GM12878 (cell line): ENCODE results near the gene PYGB. TPM values are rescaled to one million over a fixed set of nuclear protein-coding genes. Genes with fewer than 3 reads are reported as not detected.
A peak's percentile ranks its signal among the peaks of the same experiment; 100 is the strongest.

Experiments
- ATAC-seq: fragments of 200-7000 bp; cut with Tn5 transposase; 3 replicates; pipeline ENCODE4 v1.9.1; 2020; ENCODE audit warnings: mild to moderate bottlenecking, moderate library complexity
- BruUV-seq: library from RNA; stranded (reverse); fragments of 400-500 nt; replicated peaks from 2 replicates; lab custom pipeline; 2021; lab: Mats Ljungman, UMichigan
- CTCF ChIA-PET: fragments of 300-600 bp; sonication (Branson Sonifier 250); formaldehyde crosslinking; extraction: SDS; loops from one replicate; lab custom pipeline; 2021; ENCODE audit warnings: inconsistent platforms; lab: Yijun Ruan, JAX
- POLR2A ChIA-PET: fragments of 350-600 bp; formaldehyde crosslinking; extraction: SDS; loops from one replicate; lab custom pipeline; 2021; ENCODE audit warnings: inconsistent platforms; lab: Charles Lee
- RAD21 ChIA-PET: fragments of 300-600 bp; sonication (Branson Sonifier 250); formaldehyde crosslinking; loops from one replicate; lab custom pipeline; 2023; ENCODE audit warnings: antibody characterized with exemption; ENCODE audit not compliant: unreplicated experiment; lab: Charles Lee
- SMC1A ChIA-PET: fragments of 300-600 bp; sonication (Branson Sonifier 250); formaldehyde crosslinking; loops from one replicate; lab custom pipeline; 2023; ENCODE audit not compliant: unreplicated experiment, uncharacterized antibody; lab: Charles Lee
- DNase-seq: peaks from one replicate; pipeline ENCODE4 v3.0.0-alpha.2; 2011; ENCODE audit warnings: low read depth, low spot score
- FAIRE-seq: peaks from 3 replicates; lab custom pipeline; 2011; peaks lifted over from hg19 to GRCh38; lab: Jason Lieb, UNC
- H2AFZ ChIP-seq: 2 replicates; pipeline ENCODE4 v1.6.0; 2011; ENCODE audit warnings: low read depth, low read length, control low read depth; ENCODE audit not compliant: control insufficient read depth
- H3K27ac ChIP-seq: 2 replicates; pipeline ENCODE4 v1.5.1; 2011; ENCODE audit warnings: control low read depth; ENCODE audit not compliant: control insufficient read depth, insufficient read depth
- H3K27me3 ChIP-seq, 2 experiments: replicated peaks in 1 of 2; 2 replicates each; pipeline versions ENCODE4 v1.6.0 to v1.6.1; 2011; ENCODE audit warnings: low read length in 1 of 2; ENCODE audit not compliant: control insufficient read depth in 2 of 2, insufficient read depth in 2 of 2
- H3K36me3 ChIP-seq, 2 experiments: 2 replicates each; pipeline ENCODE4 v1.5.1; 2011; ENCODE audit warnings: low read length in 1 of 2; ENCODE audit not compliant: control insufficient read depth in 2 of 2, insufficient read depth in 2 of 2
- H3K4me1 ChIP-seq: 2 replicates; pipeline ENCODE4 v1.6.1; 2011; ENCODE audit warnings: mild to moderate bottlenecking, low read length, moderate library complexity, mixed read lengths; ENCODE audit not compliant: control insufficient read depth, insufficient read depth
- H3K4me2 ChIP-seq: 2 replicates; pipeline ENCODE4 v1.6.0; 2011; ENCODE audit warnings: control low read depth; ENCODE audit not compliant: control insufficient read depth, insufficient read depth
- H3K4me3 ChIP-seq: fragments of 200-600 bp; sonication (generic); 2 replicates; pipeline ENCODE4 v1.5.1; 2016
- H3K79me2 ChIP-seq: 2 replicates; pipeline ENCODE4 v1.6.0; 2011; ENCODE audit warnings: low read length; ENCODE audit not compliant: control insufficient read depth, insufficient read depth
- H3K9ac ChIP-seq: 2 replicates; pipeline ENCODE4 v1.8.0; 2011; ENCODE audit warnings: low read length, control low read depth, mixed read lengths; ENCODE audit not compliant: control insufficient read depth, insufficient read depth
- H3K9me3 ChIP-seq: replicated peaks from 3 replicates; pipeline ENCODE4 v1.5.1; 2011; ENCODE audit warnings: mild to moderate bottlenecking, low read length; ENCODE audit not compliant: control insufficient read depth, insufficient read depth
- H4K20me1 ChIP-seq: 2 replicates; pipeline ENCODE4 v1.6.0; 2011; ENCODE audit not compliant: control insufficient read depth, insufficient read depth
- CUX1 ChIP-seq: IDR thresholded peaks from 2 replicates; pipeline ENCODE4 v1.6.1; 2012; ENCODE audit warnings: improper control_type of control experiment, low read depth, low read length; ENCODE audit not compliant: insufficient replicate concordance
- WGBS: methylation state at CpG from one replicate; pipeline ENCODE4 v1.1.6; 2016; ENCODE audit warnings: low lambda C conversion rate; ENCODE audit not compliant: insufficient replicate concordance, insufficient coverage; ENCODE audit errors: missing lambda C conversion rate; 5-methylcytosine and 5-hydroxymethylcytosine counted together
- in situ Hi-C: fragments of 300-500 bp; cut with MboI; formaldehyde crosslinking; loops from 9 replicates; pipeline ENCODE4 v1.14.3; 2018; ENCODE audit warnings: mixed read lengths
- intact Hi-C: fragments of 100-400 bp; cut with micrococcal nuclease; formaldehyde crosslinking; loops from one replicate; pipeline ENCODE4 v1.14.2; 2022; ENCODE audit not compliant: unreplicated experiment
- polyA plus RNA-seq, 11 experiments: library from polyadenylated mRNA; depleted of rRNA in 4 of 11; unstranded in 6 of 11; stranded (reverse) in 5 of 11; fragments of >200 nt; fragmentation: Nextera tagmentation in 4 of 11; fragmentation: Illumina TruSeq in 1 of 11; extraction: Ambion mirVana in 4 of 11; extraction: Trizol in 1 of 11; gene quantifications; 1 replicate in 1 of 11; 2 replicates in 10 of 11; pipeline versions ENCODE4 v1.2.1 to v1.2.3, GENCODE V29; 2011 to 2016; ENCODE audit warnings: inconsistent platforms in 2 of 11, missing spikeins in 2 of 11, low read depth in 1 of 11
- total RNA-seq, 4 experiments: library from RNA; depleted of rRNA in 3 of 4; stranded (reverse); fragments of >200 nt in 3 of 4; fragmentation: Illumina TruSeq in 1 of 4; extraction: Trizol in 1 of 4; gene quantifications; 2 replicates each; pipeline versions ENCODE4 v1.2.1 to v1.2.3, GENCODE V29; 2013 to 2021
- TF ChIP-seq, protein P1 (sequence below): fragments of 450-650 bp; IDR thresholded peaks from 2 replicates; pipeline ENCODE4 v1.6.1; 2017; ENCODE audit warnings: mild to moderate bottlenecking, moderate library complexity

Gene PYGB
- total and polyA plus RNA-seq, 10 of the 15 experiments (the other 5 are each of a cell fraction or from before 2014, with no cell fraction given), result 0.34 to 33.5 (median 21.8) TPM

DNA sequence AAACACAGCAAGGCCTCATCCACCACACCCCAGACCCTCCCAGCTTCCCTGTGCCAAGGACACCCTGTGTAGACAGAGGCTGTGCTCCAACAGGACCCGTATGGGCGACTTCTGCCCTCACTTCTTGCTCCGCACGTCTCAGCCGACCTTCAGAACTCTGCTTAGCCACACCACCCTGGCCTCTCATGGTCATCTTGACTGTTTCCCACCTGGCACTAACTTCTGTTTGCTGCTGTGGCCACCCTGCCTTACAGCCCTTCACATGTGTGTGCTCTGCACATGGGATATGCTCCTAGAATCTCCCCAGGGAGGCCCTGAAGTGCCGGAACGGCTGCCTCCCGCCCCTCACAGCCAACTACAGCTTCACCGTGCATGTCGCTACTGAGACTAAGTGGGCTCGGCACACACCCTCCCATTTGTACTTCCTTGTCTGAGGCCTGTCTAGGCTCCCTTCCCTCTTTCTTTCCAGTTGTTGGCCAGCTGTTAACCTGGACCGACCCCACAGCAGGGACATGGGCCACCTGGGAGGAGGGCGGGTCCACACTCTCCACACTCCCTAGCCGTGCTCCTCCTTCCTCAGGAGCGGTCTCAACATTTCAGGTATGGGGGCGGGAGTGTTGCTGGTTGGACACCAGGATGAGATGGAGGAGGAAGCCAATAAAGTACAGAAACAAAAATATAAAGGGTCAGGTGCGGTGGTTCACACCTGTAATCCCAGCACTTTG is 69.6 kb downstream of the PYGB start:
- Histone ChIP-seq H2AFZ (no peak overlapping the region), H3K4me2 (peak overlapping the region; percentile 85), H3K4me1 (peaks cover 38% of the 10 kb centered on the region), H3K4me3 (no peak overlapping the region), H3K9me3 (no peaks in the 10 kb centered on the region), H3K36me3 (peaks cover 16 to 19% of the 10 kb centered on the region in 2 experiments), H3K9ac (peak overlapping the region; percentile 8), H3K27ac (peak overlapping the region; percentile 77), H3K79me2 (peaks cover 13% of the 10 kb centered on the region), H3K27me3 (no peaks in the 10 kb centered on the region), H4K20me1 (no peaks in the 10 kb centered on the region)
- ChIA-PET CTCF (no interaction called here), POLR2A (interaction anchor here (1.3 kb wide), 1 partner anchor 20 kb away, joined by 6 read pairs; no protein-coding TSS in a partner anchor), SMC1A (interaction anchor here (5.1 kb wide), 1 partner anchor 81 kb away, joined by 23 read pairs; no protein-coding TSS in a partner anchor), RAD21 (interaction anchor here (1.7 to 2.2 kb wide), 2 partner anchors 8 to 76 kb away, joined by 3 to 11 read pairs; no protein-coding TSS in a partner anchor)
- intact Hi-C loops (loop anchor here (2.0 to 10.0 kb wide), 2 partner anchors 73 to 307 kb away; partner anchors contain the start of genes ABHD12 and NANP), in situ Hi-C loops (no loop called here)
- ATAC-seq, result no peak
- TF ChIP-seq, protein P1, sequence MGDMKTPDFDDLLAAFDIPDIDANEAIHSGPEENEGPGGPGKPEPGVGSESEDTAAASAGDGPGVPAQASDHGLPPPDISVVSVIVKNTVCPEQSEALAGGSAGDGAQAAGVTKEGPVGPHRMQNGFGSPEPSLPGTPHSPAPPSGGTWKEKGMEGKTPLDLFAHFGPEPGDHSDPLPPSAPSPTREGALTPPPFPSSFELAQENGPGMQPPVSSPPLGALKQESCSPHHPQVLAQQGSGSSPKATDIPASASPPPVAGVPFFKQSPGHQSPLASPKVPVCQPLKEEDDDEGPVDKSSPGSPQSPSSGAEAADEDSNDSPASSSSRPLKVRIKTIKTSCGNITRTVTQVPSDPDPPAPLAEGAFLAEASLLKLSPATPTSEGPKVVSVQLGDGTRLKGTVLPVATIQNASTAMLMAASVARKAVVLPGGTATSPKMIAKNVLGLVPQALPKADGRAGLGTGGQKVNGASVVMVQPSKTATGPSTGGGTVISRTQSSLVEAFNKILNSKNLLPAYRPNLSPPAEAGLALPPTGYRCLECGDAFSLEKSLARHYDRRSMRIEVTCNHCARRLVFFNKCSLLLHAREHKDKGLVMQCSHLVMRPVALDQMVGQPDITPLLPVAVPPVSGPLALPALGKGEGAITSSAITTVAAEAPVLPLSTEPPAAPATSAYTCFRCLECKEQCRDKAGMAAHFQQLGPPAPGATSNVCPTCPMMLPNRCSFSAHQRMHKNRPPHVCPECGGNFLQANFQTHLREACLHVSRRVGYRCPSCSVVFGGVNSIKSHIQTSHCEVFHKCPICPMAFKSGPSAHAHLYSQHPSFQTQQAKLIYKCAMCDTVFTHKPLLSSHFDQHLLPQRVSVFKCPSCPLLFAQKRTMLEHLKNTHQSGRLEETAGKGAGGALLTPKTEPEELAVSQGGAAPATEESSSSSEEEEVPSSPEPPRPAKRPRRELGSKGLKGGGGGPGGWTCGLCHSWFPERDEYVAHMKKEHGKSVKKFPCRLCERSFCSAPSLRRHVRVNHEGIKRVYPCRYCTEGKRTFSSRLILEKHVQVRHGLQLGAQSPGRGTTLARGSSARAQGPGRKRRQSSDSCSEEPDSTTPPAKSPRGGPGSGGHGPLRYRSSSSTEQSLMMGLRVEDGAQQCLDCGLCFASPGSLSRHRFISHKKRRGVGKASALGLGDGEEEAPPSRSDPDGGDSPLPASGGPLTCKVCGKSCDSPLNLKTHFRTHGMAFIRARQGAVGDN, result no peak
- no peak for TF ChIP-seq CUX1
- no peak for DNase-seq
- no peak for FAIRE-seq
- BruUV-seq, result TSS peak; percentile 21
- 97% methylated on average over 17 of the region's 17 CpGs for WGBS
